HG02884 (cell line): ENCODE measurements around the gene TNNT3.
"Not testable (repeated sequence)": the region's sequence is repeated elsewhere in the genome, so short reads cannot be mapped to it uniquely, and the experiment has no call there.

Experiments
- ATAC-seq: cut with Tn5 transposase; IDR thresholded peaks from one replicate; pipeline ENCODE4 v1.9.1; 2021; ENCODE audit warnings: mild to moderate bottlenecking, moderate library complexity; ENCODE audit not compliant: unreplicated experiment

TNNT3 gene

DNA sequence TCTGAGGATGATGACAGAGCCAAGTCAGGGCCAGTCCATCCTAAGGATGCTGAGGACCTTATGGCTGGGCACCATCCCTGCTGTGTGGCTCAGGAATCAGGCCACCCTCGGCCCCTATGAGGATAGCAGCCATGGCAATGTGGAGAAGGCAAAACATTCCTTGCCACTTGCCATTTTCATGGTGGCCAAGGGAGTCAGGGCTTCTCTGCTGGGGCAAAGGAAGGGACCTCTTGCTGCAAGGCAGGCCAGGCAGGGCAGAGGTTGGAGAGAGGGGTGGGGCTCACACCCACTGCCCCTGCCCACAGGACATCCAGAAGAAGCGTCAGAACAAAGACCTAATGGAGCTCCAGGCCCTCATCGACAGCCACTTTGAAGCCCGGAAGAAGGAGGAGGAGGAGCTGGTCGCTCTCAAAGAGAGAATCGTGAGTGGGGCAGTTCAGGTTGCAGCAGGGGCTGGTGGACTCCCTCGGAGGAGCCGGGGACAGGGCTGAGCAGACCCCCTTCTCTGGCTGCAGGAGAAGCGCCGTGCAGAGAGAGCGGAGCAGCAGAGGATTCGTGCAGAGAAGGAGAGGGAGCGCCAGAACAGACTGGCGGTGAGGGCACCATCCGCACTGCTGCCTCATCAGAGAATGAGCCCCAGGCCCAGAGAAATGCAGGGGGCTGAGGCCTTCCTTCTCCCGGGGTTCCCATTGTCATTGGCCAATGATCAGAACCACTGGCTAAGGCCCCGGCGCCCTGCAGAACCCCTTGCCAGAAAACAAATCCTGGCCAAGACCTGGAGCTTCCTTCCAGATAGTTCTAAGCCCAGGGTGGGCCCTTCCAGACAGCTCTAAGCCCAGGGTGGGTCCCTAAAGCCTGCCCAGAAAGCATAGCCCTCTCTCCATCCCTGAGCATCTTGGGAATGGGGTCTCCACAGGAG, 14.2 kb downstream of the TNNT3 start:
- no peak for ATAC-seq

DNA sequence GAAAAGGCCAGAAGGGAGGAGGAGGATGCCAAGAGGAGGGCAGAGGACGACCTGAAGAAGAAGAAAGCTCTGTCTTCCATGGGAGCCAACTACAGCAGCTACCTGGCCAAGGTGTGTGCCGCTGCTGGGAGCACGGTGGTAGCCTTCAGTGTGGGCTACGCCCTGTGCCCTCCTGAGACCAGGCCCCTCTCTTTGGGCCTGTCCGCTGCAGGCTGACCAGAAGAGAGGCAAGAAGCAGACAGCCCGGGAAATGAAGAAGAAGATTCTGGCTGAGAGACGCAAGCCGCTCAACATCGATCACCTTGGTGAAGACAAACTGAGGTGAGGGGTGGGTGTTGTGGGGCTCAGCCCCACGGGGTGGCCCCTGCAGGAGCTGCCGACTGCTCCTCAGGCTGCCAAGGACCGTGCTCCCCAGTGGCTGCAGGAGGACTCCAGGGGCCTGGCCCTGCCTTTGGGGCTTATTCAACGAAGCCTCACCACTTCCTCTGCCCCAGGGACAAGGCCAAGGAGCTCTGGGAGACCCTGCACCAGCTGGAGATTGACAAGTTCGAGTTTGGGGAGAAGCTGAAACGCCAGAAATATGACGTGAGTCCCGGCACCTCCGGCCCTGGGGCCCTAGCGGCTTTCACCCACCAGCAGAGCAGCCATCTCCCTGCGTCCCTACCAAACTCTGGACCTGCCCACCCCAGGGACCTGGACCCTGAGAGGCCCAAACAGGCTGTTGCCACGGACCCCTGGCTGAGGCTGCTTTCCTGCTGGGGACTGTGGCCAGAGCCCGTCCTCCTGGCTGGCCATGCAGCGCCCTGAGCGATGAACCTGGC, 15.0 kb downstream of the TNNT3 start:
- ATAC-seq = no peak

DNA sequence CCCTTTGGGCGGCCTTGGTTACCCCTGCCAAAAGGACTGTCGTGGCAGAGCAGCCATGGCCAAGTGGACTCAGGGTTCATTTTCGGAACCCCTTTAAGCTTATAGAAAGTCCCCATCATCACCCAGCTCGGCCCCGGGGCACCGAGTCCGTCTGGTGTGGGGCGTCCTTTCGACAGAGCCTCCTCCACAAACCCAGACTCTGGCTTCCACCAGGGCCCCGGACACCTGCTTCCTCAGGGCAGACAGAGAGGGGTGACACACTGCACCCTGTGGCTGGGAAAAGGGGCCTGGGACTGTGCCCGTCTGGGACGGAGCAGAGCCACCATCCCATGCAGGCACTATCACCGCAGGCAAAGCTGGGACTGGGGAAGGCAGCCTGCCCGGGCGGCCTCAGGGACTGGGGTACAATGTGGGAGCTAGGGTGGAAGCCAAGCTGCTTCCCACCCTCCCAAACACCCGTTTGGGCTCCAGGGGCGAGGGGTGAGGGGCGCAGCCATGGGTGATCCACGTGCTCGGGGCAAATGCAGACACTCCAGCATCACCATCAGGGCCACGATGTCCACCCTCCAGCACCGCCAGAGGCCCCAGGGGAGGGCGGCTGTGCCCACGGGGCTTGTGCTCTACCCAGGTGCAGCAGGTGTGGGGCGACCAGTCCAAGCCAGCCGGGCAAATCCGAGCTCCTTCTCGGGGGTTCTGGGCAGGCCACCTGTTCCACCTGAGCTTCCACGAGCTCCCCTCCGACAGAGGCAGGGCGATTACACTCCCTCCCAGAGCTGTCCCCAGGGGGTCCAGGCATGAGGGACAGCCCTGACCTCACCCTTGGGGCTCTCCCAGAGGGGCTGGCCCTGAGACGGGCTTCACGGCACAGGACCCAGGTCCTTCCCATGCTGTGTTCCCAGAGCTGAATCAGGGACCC, 15.9 kb downstream of the TNNT3 start:
- no peak for ATAC-seq

DNA sequence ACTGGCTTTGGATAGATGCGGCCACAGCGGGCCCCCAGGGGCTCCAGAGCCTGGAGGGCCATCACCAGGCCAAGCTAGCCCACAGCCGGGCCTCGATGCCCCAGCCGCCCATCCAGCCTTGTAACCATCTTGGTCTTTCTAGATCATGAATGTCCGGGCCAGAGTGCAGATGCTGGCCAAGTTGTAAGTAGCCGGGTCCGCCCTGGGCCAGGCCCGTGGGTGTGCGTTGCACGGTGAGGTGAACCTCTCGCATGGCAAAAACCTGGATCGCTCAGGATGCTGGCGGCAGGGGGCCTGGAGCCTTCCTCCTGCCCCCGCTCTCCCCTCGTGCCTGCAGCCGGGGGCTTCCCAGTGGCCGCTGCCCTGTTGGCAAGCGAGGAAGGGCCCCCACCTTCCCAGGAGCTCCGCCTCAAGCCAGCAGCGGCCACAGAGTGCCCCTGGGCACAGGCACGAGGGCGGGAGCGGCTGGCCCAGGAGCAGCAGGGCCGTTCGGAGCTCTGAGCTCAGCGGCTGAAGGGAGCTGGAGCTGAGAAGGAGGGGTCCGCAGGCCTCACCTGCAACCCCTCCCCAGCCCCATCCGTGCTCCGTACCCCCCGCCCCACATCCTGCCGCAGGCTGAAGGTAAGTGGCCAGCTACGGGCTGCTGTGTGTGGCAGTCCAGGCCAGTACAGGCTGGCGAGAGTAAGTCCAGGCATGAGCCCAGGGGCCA, 16.7 kb downstream of the TNNT3 start:
- ATAC-seq = no peak

DNA sequence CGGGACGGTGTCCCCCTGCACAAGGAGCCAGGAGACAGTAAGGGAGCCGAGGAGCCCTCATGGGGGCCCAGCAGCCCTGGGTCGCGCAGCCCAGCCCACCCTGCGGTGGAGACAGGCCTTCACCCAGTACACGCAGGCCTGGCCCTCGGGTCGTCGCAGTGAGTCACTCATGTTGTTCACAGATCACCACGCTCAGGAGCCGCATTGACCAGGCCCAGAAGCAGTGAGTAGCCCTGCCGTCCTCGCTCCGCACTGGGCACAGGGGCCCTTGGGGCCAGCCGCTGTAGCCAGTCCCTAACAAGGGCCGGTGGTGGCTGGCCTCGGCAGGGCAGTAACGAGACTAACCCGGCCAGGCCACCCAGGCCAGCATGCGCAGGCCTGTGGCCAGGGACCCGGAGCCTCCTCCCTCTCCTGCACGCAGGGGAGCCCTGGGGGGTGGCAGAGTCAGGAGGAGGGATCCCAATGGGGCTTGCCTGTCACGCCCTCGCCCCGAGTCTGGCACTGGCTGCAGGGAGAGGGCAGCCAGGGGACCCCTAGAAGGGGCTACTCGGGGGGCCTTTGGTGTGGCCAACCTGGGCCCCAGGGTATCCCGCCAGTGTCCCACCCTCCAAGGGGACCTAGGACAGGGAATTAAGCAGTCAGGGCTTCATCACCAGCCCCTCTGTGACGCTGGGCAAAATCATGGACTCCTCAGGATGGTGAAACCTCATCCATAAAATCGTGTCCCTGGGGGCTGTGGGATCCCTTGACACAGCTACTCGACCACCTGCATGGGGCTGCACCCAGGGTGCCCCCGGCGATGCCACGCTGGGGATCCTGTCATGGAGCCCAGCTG, 17.5 kb downstream of the TNNT3 start:
- no peak for ATAC-seq

DNA sequence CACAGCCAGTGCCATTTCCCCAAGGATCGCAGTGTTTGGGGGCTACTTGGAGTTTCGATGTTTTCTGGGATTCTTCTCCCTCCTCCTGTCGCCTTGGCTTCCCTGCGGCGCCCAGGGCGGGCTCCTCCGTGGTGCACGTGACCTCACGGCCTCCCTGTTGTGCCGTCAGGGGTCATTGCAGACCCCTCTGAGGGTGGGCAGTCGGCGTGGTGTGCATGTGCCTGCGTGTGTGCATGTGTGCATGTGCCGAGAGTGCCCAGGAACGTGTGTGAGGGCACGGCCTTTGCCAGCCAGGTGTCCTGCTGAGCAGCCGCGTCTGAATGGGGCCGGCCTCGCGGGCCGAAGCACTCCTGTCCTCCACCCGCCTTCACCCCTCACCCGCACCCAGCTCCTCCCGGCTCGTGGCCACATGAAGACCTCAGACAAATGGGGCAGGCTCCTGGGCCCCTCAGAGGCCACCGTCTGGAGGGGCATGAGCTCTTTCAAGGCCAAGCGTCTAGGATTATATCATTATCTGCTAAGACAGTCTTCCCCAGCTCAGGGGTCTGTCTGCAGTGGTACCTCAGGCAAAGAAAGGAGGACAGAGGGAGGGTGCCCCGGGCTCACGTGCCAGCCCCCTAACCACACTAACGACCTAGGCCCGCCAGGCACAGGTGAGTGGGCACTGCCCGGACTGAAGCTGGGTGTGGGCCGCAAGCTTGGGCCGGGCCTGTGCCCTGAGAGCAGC, 18.3 kb downstream of the TNNT3 start:
- ATAC-seq = no peak

DNA sequence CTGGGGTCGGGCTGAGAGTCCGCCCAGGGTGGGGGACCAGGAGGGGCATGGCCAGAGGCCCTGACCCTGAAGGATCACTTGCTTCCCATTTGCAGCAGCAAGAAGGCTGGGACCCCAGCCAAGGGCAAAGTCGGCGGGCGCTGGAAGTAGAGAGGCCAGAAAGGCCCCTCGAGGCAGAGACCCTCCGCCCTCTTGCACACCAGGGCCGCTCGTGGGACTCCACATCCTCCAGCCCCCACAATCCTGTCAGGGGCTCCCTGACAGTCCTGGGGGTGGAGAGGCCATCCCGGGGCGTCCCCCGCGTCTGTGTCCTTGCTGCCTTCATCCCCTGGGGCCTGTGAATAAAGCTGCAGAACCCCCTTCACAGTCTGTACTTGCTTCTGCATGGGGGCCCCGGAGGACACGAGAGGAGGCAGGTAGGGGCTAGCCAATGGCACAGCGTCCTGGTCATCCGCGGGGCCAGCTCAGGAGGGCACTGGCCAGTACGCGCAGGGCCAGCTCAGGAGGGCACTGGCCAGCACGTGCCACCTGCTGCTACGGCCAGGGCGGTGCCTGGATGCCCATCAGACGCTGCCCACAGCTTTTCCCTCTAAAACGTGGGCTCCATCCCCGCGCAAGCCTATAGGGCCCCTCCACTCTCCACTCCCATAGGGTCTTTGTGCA, 19.0 kb downstream of the TNNT3 start:
- ATAC-seq = no peak

DNA sequence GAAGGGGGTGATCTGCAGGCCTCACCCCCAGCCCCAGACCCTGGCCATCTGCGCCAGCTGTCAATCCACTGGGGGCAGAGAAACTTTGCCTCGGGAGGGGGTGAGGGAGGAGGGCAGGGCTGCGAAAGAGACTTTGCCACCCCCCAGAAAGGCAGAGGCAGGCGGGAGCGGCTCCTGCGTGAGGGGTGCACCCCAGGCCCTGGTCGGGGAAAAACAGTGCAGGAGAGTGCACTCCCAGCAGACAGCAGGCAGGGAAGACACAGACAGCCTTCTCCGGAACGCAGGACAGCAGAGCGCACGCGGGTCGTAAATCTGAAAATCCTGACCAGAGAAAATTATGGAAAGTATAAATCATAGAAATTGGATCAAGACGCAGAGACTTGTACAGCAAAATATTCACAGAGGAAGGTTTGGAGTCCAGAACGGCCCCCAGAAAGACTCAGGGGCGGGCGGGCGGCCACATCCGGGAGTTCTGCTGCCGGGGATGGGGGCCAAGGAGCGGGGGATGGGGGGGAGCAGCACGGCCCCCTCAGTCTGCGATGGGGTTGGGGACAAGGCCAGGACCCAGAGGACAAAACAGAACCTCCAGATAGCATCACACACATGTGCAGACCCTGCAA, 19.6 kb downstream of the TNNT3 start:
- ATAC-seq = no peak

DNA sequence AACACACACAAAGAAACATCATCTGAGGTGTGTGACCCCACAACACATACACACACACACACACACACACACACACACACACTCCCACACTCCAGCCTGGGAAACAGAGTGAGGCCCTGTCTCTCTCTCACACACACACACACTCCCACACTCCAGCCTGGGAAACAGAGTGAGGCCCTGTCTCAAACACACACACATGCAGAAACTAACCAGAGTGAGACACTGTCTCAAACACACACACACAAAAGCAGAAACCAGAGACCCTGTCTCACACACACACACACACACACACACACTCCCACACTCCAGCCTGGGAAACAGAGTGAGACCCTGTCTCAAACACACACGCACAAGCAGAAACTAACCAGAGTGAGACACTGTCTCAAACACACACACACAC, 20.3 kb downstream of the TNNT3 start:
- ATAC-seq = not testable (repeated sequence)

DNA sequence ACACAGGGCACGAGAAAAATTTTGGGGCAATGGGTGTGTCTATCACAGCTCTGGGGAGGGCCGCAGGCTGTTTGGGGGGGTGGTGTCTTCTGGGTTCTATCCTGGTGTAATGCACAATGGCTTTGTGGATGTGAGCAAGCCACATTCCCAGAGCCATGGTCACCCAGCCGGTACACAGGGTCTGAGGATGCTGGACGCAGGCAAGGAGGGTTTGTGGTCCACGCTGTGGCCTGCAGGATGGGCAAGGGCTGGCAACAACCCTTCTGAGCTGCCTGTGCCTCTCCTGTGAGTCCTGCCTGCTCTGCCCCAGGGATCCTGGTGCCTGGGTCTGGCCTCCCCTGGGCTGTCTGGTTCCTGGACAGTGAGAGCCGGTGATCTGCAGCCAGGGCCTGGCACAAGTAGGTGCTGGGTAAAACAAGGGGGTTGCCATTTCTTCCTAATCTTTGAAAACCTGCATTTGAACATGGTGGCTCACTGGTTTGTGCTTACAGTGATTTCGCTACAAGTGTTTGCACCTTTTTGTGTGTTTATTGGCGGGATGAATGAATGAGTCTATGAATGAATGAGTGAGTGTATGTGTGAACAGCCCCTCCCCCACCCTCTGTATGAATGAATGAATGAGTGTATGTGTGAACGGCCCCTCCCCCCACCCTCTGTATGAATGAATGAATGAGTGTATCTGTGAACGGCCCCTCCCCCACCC, 23.2 kb downstream of the TNNT3 start:
- no peak for ATAC-seq

DNA sequence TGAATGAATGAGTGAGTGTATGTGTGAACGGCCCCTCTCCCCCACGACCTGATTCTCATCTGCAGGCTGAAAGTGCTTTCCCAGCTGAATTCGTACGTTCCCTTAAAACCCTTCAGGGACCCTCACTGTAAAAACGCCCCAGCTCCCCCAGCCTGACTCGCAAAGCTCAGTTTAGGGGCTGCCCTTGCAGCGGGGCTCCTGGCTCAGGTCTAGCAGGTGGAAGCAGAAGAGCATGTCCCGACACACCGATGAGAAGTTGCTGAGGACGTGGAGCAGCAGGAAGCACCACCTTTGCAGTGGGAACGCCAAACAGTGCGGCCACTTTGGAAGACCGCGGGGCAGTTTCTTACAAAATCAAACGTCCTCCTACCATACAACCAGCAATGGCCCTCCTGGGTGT, 24.1 kb downstream of the TNNT3 start:
- ATAC-seq = no peak

DNA sequence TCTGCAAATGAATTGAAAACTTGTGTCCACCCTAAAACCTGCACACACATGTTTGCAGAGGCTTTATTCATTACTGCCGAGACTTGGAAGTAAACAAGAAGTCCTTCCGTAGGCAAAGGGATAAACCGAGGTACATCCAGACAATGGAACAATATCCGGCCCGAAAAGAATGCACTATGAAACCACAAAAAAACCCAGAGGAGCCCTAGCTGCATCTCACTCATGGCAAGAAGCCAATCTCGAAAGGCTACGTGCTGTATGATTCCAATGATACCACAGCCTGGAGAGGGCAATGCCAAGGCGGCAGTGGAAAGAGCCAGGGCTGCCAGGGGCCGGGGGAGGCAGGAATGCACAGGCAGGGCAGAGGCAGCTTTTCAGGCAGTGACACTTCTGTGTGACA, 24.5 kb downstream of the TNNT3 start:
- ATAC-seq = no peak

DNA sequence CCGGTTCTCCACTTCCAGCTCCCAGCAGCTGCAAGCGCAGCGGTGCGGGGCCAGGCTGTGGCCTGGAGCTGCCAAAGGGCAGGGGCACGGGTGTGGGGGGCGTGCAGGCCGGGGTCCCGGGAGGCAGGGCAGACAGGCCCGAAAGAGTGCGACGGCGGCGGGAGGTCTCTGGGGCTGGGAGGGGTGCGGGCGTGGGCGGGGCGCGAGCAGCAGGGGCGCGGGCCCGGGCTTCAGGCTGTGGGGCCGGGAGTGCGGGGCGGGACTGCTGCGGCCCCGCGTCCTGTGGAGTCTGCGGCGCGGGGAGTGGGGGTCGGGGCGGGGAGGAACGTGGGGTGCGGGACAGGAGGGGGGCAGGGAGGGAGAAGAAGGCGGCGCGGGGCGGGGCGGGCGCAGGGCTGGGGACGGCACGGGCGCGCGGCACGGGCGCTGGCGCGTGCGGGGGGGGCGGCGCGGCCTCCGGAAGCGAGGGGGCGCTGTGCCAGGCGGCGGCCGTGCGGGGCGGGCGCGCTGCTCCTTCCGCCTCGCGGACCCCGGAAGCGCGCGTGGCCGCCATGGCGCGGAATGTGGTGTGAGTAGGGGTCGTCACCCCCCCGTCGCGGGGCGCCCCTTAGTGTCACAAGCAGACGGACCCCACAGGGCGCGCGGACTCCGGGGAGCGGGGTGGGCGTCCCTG, 27.4 kb downstream of the TNNT3 start, which contains the start of gene MRPL23:
Gene MRPL23, plus strand, starts transcription at position 521 of the 673 bp plus-strand sequence. Its CDS starts 31 bp downstream, at position 552.
- no peak for ATAC-seq

DNA sequence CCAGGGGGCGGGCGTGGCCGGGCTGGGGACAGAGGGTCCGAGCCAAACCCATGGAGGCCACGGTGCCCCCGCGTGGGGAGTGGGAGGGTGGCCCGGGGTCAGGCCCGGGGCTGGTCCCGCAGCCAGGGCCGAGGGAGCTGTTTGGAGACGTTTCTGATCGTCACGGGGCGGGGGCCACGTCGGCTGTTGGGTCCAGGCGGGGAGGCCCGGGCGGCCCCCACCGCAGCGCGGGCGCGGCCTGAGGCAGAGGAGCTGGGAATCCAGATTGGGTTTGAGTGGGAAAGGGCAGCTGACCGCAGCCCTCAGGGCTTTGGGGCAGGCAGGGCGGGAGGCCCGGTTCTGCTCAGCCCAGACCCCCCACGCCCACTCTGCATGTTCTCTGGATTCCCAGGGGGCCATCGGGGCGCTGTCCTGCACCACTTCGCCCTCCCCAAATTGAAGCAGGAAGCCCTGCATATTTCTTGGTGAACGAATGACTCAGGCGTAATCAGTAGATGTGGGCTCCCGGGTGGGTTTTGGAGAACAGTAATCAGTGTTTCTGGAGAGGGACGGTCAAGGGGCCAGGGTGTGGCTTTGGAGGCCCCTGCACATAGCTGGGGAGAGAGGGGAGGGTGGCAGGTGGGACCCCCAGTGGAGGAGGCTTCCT, 28.2 kb downstream of the TNNT3 start:
- ATAC-seq = no peak

DNA sequence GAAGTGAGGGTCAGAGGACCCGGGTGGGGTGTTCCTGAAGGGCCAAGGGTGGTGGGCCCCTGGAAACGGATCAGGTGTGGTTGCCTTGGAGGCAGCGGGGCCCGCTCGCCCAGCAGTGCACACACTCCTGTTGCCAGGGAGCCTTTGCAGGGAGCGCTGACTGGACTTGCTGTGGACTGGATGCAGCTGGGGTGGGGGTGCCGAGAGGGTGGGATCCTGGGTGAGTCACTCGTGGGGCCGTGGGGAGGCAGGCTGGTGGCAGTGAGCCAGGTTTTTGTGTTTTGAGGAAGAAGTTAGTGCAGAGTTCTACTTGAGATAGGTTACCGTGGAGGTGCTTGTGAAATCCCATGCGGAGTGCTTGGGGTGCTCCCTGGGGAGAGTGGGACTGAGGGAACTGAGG, 28.9 kb downstream of the TNNT3 start:
- ATAC-seq = no peak

DNA sequence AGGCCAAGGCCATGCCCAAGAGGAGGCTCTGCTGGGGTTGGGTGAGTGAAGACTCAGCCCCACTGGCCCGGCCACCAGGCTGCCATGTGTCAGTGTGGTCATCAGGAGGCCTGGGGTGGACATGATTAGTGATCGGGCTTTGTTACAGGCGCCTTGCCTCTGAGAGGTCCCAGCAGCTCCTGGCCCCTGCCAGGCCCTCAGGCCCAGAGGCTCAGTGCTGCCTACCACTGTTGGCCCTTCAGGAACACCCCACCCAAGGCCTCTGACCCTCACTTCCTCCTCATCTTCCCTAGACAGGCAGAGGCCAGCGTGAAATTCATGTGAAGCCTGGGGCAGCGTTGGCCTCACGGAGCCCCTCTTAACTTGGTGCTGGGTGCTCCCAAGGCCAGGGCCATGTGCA, 29.8 kb downstream of the TNNT3 start:
- ATAC-seq = no peak
